ENCODE data around the gene CYB5A. TPM values are rescaled to one million over a fixed set of nuclear protein-coding genes. Genes with fewer than 3 reads are reported as not detected.

Gene CYB5A
- total RNA-seq, 1 donor from 2014 or later = 256 TPM

DNA sequence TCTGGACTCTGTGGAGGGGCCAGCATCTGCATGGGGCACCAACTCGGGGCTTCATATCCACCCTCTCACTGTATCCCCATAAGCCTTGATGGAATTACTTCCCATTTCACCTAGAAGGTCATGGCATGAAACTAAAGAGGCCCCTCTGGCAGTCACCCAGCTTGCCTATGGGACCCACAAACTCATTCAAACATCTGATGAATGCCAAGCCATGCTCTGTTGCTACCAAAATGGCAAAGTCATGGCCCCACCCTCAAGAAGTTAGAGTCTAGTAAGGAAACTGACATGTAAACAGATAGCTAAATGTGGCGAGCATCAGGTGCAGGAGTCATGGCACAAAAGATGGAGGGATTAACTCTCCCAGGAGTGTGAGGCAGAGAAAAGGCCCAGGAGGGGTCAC lies 14.5 kb downstream of the CYB5A start:
- DNase-seq (ENCODE audit: low read depth) = no peak

DNA sequence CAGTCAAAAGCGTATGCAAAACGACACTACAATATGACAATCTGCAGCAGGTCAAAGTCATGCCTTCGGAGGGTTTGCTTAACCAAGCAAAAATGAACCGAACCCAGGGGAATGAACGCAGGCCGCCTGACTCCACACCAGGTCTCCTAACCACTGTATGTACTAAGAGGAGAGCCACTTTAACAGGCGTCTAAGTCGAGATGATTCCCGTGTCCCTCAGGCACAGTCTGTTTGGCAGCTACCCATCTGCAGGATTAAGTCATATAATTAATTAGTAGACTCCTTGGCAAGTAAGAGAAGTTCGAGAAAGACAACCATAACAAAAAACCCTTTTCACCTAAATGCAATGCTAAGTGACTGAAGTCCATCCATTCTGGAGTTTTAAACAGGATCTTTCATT lies 15.2 kb downstream of the CYB5A start:
- no peak for DNase-seq (ENCODE audit: low read depth)

GRCh38 chr18:74275736-74276135 lies 16.0 kb downstream of the CYB5A start:
- no peak for DNase-seq (ENCODE audit: low read depth)

GRCh38 chr18:74274700-74275099 lies 17.1 kb downstream of the CYB5A start:
- DNase-seq (ENCODE audit: low read depth) = no peak

DNA sequence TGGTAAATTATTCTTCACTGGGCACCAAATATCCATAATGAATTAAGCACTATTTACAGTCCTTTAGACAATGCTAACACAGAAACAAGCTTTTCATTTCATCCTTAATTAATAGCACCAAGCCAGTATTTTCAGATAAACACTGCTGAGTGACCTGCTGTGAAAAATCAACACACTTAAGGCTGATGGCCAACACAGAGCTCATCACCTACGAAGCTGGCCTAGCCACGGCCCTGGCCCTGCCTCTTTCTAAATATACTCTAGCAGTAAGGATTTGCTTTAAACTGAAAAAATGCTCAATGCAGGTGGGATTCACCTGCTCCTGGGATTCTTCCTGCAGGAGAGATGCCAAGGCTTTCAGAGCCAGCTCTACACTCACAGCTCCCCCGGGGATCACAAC lies 18.4 kb downstream of the CYB5A start:
- DNase-seq (ENCODE audit: low read depth) = no peak

- no peak for DNase-seq (ENCODE audit: low read depth)
These were observed 20.1 kb downstream of the CYB5A start for GRCh38 chr18:74271635-74272034.

GRCh38 chr18:74268933-74269620 lies 22.7 kb downstream of the CYB5A start:
- DNase-seq (ENCODE audit: low read depth) = no peak

DNA sequence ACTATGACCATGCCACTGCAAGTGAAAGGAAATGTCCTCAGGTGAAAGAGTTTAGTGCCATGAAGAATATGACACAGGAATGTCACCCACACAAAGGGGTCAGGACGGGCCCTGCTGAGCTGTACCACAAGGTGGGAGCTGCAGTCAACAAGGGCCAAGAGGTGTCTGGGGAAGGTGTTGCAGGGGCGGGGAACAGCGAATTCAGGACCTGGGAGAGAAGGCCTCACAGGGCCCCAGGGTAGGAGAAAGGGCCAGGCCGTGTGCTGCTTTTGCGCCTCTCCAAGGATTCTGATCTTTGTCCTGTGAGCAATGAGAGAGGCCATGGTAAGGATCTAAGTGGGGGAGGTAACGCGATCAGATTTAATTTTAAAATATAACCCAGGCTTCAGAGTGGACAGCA lies 23.6 kb downstream of the CYB5A start:
- DNase-seq (ENCODE audit: low read depth) = no peak

GRCh38 chr18:74266161-74266560 lies 25.6 kb downstream of the CYB5A start:
- peak; percentile 91 for DNase-seq (ENCODE audit: low read depth)

GRCh38 chr18:74265546-74266098 lies 26.1 kb downstream of the CYB5A start:
- no peak for DNase-seq (ENCODE audit: low read depth)

- DNase-seq (ENCODE audit: low read depth) = no peak
These were observed 27.3 kb downstream of the CYB5A start for GRCh38 chr18:74264303-74265020.

DNA sequence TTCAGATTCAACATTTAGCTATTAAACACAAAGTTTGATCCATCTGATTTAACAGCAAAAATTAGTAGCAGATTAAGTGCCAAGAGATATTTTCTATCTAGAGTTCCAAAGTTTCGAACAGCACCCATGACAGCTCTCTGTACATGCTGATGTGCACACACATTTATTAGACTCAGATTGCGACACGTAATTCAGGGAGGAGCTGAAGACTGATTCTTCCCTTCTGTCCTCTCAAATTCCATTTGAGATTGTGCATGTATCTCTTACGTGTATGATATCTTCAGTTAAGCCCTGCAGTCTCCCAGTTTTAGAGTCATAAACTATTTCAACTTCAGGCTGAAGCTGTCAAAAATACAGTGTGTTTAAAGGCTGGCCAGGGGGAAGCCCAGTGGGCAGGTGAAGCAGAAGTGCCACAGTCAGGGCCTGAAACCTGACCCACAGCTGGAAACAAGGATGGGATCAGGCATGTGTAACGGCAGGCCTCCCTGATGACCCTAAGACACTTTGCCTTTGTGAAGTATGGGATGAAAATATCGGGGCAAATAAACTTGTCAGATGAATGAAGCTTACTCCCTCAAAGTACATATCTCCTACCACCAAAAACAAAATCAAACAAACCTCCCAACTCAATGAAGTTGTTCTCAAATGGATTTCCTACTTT lies 30.6 kb downstream of the CYB5A start:
- no peak for DNase-seq (ENCODE audit: low read depth)

DNA sequence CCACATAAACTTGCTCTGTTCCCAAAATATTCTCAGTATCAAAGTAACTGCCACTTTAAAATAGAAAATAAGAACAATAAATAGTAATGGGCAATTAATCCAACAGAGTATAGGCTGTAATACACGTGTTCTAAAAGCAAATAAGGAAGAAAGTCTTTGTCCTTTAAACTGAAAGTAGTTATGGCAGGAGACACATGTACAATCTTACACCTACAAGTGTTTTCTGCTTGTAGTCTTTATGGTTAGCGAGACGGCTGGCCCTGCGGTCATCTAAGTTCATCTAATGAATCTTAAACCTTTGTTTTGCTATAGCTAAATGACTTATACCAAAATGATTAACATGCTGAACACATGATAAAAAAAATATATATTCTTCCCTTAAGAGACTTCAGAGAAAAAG lies 32.4 kb downstream of the CYB5A start:
- DNase-seq (ENCODE audit: low read depth) = no peak

DNA sequence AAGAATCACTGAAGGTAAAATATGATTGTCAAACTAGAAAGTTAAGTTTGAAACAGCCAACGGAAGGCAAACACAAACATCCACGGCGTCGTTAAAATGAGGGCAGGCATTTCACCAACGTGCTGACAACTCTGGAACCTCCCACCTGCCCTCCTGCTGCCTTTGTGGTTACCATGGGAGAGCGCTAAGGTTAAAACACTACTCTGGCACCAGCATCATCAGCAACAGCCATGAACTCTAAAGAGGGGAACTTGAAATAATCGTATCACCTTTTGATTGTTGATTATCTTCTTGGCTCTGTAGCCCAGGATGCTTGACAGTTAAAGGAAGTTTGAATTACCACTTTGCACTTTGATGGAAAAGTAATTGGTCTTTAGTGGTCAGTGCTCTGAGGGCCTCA lies 34.7 kb downstream of the CYB5A start:
- DNase-seq (ENCODE audit: low read depth) = no peak

GRCh38 chr18:74256190-74256589 lies 35.6 kb downstream of the CYB5A start:
- no peak for DNase-seq (ENCODE audit: low read depth)

GRCh38 chr18:74255131-74255616 lies 36.6 kb downstream of the CYB5A start:
- peak; percentile 47 for DNase-seq (ENCODE audit: low read depth)

DNA sequence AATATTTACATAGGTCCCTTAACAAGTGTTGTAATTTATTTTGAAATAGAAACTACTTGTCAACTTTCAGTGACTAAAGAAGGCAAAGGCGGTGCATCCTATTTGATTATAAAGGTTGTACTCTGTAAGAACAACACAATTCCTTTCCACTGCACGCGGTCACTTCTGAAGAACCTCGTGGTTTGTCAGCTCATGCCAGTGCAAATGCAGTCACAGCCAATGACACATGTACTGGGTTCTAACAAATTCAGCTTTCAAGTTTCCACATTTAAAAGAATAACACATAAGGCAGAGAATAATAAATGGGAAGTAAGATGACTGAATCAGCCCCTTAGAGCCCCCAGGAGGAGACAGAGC lies 39.7 kb downstream of the CYB5A start:
- DNase-seq (ENCODE audit: low read depth) = peak; percentile 63

GRCh38 chr18:74251297-74252038 lies 40.3 kb downstream of the CYB5A start:
- peak; percentile 85 for DNase-seq (ENCODE audit: low read depth)

DNA sequence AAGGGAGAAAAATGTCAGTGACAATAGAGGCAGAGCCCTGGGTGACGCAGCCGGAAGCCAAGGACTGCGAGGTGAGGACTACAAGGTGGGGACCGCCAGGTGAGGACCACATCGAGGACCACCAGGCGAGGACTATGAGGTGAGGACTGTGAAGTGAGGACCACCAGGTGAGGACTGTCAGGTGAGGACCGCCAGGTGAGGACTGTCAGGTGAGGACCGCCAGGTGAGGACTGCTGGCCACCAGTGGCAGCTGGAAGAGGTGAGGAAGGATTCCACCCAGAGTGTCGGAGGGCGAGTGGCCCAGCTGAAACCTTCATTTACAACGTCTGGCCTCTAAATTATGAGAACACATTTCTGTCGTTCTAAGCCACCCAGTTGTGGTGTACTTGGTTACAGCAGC lies 41.6 kb downstream of the CYB5A start:
- DNase-seq (ENCODE audit: low read depth) = no peak

- DNase-seq (ENCODE audit: low read depth) = peak; percentile 93
These were observed 42.4 kb downstream of the CYB5A start for GRCh38 chr18:74249181-74249968.

GRCh38 chr18:74248595-74248994 lies 43.2 kb downstream of the CYB5A start:
- no peak for DNase-seq (ENCODE audit: low read depth)

All from renal cortical epithelial cell (primary cell).